GM19099 (cell line): Measurements from ENCODE around the gene SERTM1.

Experiments
- POLR2A ChIP-seq: IDR thresholded peaks from 3 replicates; pipeline ENCODE4 v1.6.1; 2011; ENCODE audit warnings: low read depth; ENCODE audit not compliant: insufficient read length; ENCODE audit errors: extremely low read depth

Gene SERTM1

DNA sequence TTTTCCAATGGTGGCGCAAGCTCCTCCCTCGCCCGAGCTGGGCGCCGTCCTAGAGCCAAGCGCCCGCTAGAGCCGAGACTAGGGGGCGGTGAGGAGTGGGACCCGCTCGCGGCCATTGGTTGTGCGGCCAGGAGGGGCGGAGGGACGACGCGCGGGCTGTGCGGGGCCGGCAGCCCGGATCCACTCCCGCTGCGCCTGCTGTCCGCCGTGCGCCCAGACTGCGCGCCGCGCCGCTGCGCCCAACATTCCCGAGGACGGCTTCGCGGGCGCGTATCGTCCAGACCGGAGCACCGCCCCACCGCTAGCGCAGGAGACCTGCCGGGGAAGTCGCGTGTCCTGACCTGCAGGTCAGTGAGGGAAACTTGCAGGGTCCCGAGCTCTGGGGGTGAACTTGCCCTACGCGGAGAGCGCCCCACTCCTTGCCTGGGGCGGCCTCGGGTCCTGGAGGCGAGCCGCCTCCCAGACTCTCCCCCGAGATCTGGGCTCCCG is at the start of gene SERTM1:
SERTM1 (plus strand) TSS at position 183 of the 489 bp plus-strand sequence. CDS start 21,059 bp downstream, outside the sequence.
- no peak for TF ChIP-seq POLR2A

DNA sequence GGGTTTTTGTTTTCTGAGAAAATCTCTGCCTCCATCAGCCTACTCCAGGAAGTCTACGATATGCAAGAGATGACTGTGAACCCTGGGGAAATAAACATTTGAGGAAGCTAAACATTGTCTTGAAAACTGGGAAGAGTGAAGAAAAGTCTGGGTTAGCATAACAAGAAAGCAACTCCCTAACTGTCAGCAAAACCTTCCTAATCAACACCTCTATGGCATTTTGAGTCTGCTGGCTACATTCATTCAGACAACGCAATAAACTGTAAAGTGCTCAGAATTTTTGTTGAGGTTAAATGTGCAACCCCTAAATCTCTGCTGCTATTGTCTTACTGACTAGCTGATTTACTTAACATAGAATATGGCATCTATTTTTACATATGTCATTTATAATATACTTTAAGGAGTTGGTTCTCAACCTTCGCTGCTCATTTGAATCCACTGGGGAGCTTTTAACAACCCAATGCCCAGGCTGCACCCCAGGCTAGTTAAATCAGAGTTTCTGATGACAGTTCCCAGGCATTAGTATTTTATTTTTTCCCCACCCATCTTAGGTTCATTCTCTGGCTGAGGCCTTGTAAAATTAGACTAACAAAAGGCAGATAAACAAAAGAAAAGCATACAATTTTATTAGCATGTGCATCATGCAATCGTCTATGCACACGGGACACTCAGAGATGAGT is 45.3 kb upstream of the SERTM1 start:
- no peak for TF ChIP-seq POLR2A

DNA sequence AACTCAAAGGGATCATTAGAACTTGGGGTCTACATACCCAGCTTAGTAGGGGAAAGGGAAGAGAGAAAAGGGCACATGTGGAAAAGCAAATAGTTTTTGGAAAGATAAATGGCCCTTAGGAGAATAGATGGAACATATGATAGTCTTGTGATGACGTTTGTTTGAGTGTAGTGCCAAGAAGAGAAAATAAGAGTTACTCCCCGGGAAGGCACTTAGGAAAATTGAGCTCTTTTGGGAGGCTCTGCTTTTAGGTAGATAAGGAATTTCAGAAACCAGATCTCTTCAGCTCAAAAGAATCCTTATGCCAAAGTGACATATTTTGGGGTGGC is 44.8 kb upstream of the SERTM1 start:
- TF ChIP-seq POLR2A = no peak

DNA sequence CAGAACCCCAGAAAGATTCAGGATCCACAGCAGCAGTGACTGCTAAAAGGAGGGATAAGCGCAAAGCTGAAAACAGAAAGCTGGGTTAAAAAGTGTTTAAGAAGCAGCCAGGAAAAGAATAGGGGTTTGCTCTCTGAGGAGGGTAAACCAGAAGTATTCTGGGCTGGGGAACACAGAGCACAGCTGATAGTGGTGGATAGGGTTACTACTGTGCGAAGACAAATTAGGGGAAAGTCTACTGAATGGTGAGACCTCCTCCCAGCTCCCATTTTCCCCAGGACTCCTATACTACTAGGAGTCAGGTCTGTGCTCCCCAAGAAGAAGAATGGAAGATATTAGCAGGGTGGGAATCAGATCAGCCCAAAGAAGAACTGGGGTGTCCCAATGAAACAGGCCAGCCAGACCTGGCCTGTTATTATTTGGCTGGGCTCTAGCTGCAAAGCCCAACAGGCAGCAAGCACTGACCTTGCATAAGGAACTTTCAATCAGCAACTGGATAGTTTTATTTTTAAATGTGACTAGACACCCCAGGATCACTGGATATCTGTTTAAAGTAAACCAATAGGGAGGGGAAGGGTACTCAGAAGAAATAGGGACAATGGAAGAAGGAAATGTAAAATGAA is 43.5 kb upstream of the SERTM1 start:
- no peak for TF ChIP-seq POLR2A

DNA sequence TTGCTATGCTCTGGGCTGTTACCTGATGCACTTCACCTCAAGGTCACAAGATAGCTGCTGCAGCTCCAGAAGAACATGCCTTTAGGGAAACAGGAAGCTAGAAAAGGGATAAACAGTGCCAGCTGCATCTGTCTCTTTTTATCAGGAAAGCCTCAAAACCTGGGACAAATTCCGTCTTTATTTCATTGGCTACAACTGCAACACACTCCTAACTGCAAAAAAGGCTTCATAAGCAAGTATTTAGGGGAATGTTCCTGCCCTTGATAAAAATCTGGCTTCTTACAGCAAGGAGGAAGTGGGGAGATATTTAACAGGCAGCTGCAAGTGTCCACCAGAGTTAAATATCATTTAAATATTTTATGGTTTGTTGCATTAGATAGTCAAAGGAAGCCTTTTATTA is 34.2 kb upstream of the SERTM1 start:
- no peak for TF ChIP-seq POLR2A

DNA sequence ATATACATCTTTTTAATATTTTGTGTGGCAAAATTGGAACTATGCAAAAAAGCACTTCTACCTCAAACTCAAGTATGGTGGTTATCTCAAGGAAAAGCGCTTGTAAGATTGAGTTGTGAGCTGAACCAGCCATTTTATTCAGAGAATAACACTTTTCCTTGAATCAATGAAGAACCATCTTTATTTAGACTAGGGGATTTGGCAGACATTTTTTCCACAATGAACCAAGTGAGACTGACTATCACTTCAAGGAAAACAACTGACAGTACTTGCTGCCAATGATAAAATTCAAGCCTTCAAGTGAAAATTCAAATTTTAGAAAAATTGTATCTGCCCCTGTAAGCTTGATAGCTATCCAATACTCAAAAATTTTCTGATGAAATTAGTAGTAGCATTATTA is 23.2 kb upstream of the SERTM1 start:
- TF ChIP-seq POLR2A = no peak

DNA sequence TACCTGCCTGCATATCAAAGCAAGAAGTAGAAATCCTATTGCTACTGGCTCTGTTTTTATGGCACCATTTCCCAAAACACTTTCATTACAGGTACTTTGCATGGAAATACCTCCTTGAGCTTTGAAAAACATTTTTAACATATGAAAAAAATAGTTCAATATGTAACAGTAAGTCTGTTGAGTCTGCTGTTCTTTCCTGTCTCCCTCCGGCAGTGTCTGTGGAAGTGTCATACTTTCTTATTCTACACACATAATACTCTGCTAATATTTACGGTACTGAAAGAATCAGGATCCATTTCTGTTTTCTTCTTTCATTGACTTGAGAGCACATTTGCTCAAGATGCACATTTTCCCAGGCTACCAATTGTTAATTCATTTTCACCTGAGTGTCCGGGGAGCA is 8.2 kb upstream of the SERTM1 start:
- TF ChIP-seq POLR2A = no peak

DNA sequence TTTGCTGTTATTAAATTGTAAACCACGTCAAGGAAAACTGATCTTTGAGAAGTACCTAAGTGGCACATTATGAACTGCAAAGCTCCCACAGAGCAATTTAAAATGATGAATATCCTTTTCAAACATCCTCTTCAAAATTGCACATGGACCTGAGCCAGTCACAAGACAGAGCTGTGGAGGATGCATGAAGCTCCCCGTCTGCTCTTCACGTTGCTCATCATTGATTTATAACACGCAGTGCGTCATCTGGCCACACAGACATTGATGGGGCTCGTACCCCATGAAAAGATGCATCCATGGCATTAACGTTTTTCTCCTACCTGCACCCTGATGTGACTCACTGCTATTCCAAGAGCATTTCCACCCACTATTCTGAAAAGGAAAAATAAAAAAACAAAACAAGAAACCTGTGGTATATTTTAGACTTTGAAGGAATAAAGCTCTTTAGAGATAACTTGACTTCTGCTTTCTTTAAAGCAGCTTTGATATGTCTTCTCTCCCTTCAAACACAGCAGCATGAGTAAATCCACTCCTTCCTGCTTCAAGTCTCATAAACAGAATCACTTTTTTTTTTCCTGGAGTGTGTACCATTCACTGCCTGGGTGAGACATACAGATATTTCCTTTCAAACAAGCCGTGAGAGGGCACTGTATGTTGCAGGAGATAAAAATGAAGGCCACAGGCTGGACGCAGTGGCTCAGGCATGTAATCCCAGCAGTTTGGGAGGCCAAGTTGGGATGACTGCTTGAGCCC is 7.2 kb upstream of the SERTM1 start:
- TF ChIP-seq POLR2A = no peak

DNA sequence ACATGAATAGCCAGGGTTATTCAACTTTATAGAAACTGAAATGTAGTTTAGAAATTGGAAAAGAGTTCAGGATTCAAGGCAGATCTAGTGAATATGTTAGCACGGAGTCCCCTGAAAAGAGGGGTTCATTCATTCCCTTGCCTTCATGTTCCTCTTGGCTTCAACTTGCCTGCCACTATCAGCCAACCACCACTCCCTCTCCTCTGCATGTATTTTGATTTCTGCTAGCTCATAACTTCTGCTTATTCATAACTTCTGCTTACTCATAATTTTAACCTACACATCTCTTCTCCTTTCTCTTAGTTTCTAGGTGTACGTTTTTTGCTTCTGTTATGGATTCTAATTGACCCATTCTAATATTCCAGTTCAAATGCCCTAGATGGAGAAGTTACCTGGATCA is 5.5 kb upstream of the SERTM1 start:
- TF ChIP-seq POLR2A = no peak

DNA sequence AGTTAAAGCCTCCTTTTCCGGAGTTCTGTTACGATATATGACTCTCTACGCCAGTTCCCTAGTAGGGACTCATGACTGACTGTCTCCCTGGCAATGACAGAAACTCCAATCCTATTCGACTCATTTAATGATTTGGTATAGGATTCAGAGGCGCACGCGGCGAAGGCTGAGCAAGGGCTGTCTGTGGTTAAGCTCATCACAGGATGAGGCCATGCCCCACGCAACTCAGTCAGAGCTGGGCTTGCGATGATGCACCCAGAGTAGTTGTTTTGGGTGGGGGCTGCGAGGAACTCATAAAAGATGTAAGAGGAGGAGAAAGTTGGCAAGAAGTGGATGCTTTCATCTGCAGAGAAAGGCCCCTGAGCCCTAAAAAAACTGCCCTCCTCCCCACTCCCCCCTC is 468 bp upstream of the SERTM1 start:
- no peak for TF ChIP-seq POLR2A

DNA sequence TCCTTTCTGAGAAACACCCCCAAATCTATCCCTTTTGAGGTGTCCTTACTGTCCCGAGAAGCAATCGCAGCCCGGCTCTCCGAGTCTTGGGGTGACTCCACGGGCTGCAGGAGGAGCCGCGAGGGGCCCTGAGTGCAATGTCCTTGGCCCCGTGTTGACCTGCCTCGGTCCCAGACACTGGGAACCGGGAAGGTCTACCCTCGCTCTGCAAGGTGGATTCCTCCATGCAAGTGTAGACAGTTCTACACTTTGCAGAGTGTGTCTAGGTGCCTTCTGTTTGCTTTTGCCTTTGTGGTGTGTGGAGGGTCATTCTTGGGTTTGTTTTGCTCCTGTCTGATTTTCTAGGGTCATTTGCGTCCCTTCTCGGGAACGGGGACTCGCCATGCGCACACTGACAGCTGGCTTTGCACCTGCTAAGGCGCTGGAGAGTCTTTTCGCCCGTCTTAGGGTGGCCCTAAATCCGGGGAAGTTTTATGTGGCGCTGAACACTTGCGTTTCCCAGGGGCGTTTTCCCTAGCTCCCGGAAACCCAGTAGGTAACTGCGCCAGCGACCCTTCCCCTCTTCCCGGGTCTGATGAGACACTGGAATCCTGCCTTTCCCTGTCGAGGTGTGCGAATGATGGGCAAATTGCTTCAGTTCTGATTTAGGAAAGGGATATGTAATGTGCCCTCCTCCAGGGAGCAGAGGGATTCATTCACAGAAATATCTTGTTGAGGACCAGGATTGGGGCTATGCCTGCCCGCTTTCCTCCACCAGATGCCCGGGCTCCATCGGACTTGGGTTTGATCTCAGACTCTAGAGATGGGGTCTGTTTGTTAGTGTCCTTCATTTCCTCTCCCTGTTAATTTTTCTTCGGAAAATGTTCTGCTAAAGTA is 755 bp downstream of the SERTM1 start:
- TF ChIP-seq POLR2A = no peak

DNA sequence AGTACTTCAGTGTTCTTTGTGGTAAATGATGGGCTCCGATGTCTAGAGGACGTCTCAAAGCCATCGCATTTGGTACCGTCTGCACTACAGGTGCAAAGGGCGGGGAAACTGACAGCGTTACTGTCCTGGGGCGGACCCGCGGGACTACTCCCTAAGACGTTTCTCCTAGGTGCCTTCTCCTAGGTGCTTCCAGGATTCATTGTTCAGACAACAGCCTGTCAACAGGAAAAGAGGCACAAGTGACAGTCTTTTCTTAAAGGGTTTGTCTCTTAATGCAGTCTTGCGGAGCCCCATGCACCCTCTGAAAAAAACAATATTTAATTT is 1.4 kb downstream of the SERTM1 start:
- no peak for TF ChIP-seq POLR2A

DNA sequence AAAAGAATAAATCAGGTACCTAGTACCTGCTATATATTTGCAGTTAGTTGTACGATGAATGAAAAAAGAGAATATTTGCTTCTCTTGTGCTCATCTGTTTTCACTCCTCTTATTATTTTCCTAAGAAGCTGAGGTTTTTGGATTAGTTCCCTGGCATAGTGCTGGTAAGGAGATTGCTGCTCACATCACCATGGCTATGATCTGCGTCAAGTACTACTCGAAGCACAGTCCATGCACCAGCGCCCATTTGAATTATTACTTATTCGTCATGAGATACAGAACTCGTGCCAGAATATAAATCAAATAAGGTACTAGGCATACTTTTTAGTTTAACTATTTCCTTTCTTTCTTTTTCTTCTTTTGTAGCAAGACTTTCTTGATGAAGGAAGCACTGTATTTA is 7.1 kb downstream of the SERTM1 start:
- no peak for TF ChIP-seq POLR2A

DNA sequence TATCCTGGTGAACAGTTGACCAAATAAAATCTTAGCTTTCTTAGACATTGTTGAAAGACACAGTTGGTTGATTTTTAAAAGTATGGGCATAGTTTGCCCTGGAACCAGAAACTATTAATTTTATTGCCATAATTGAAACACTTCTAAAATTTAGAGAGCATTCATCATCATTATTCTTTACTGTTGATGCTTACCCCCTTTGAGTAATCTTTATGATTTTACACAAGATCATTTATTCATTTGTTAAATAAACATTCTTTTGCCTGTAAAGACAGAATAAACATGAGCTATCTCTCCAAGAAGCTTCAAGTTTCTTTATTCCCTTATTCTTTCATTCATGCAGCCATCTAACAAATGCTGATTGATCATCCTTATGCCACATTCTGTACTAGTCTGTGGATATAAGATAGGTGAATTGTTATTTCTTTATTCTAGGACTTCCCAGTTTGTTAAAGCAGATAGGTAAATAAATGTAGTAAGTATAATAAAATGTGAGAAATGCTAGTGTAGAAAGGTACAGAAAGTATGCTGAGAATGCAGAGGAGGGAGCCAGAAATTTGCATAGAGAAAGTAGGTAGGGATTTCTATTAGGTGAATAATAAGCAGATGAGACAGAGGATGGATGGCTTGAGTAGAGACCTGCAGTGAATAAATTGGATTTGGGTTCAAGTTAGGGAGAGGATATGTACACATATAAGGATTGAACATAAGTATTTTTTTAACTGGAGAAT is 8.2 kb downstream of the SERTM1 start:
- TF ChIP-seq POLR2A = no peak

DNA sequence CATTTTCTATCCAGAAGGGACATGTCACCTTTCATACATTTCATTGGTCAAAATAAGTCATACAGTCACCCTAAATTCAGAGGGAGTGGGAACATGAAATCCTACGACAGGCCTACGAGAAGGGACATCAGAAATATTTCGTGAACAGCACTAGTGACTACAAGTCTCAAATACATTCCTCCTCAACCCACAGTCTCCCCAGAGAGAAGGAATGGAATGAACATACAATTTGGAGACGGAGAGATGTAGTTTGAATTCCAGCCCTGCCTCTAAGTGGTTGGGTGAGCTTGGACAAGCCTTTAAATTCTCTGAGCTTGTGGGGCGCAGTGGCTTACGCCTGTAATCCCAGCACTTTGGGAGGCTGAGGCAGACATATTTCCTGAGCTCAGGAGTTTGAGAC is 9.9 kb downstream of the SERTM1 start:
- TF ChIP-seq POLR2A = no peak

DNA sequence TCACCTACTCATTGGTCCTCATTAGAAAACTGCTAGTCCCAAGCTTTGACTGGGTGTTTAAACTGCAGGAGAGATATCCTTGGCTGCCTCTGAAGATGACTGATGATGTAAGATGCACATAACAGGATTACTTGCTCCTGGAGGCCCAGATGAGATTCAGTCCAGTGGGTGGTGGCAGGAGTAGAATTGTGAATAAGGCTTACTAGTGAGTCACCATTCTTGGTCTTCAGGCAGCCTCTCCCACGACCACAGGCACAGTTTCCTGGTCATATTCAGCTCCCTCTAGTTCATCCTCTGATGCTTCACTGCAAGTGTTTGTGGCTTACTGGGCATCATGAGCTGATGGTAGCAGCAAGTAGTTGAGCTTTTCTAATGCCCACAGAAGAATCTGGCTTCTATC is 12.1 kb downstream of the SERTM1 start:
- no peak for TF ChIP-seq POLR2A
